Memory B cell (primary cell): Measurements from ENCODE around the gene CDC26.

Source experiments
- ATAC-seq: fragments of 150-1000 bp; cut with Tn5 transposase; 2 replicates; pipeline ENCODE4 v1.10.0; 2021; ENCODE audit warnings: low read depth, mild to moderate bottlenecking, moderate library complexity
- DNase-seq, 2 donors: peaks; one replicate each; pipeline ENCODE4 v3.0.0; 2022; ENCODE audit warnings: low spot score in 2 of 2
- H3K27ac Mint-ChIP-seq: one replicate; pipeline ENCODE4 v1.8.0; 2022; ENCODE audit warnings: mild to moderate bottlenecking, moderate library complexity, mixed read lengths
- H3K27me3 Mint-ChIP-seq: one replicate; pipeline ENCODE4 v1.8.0; 2022; ENCODE audit warnings: mixed read lengths
- H3K36me3 Mint-ChIP-seq: one replicate; pipeline ENCODE4 v1.8.0; 2022; ENCODE audit warnings: mild to moderate bottlenecking, mixed read lengths
- H3K4me1 Mint-ChIP-seq: one replicate; pipeline ENCODE4 v1.8.0; 2022; ENCODE audit warnings: mixed read lengths
- H3K4me3 Mint-ChIP-seq: one replicate; pipeline ENCODE4 v1.8.0; 2022; ENCODE audit warnings: mild to moderate bottlenecking, moderate library complexity, mixed read lengths
- H3K9me3 Mint-ChIP-seq: one replicate; pipeline ENCODE4 v1.8.0; 2022; ENCODE audit warnings: mixed read lengths

The CDC26 gene

GRCh38 chr9:113275157-113276131 is at the start of gene CDC26, which contains the start of gene PRPF4:
Gene CDC26 (minus strand): TSS chr9:113275572. CDS start chr9:113272507, 3,065 bp downstream.
Gene PRPF4 (plus strand): TSS chr9:113275658. CDS start chr9:113275744, 86 bp downstream.
- DNase-seq: peak; percentile 86 to 89
- H3K9me3 Mint-ChIP-seq: no peaks in the 10 kb centered on the region
- peak; percentile 97 for ATAC-seq

GRCh38 chr9:113322671-113323070 is 47.3 kb upstream of the CDC26 start:
- Mint-ChIP-seq H3K4me1 (no peaks in the 10 kb centered on the region), H3K27me3 (peaks cover 2% of the 10 kb centered on the region), H3K27ac (no peak overlapping the region), H3K4me3 (no peak overlapping the region), H3K36me3 (no peaks in the 10 kb centered on the region), H3K9me3 (no peaks in the 10 kb centered on the region)
- ATAC-seq: no peak
- no peak for DNase-seq

More at GRCh38 chr9:113275157-113276131, at the start of gene CDC26, which contains the start of gene PRPF4:
- H3K4me3 Mint-ChIP-seq: no peak within 1 kb of the TSS
- H3K27me3 Mint-ChIP-seq: no peaks in the 10 kb centered on the region
- no peak within 1 kb of the TSS for H3K27ac Mint-ChIP-seq
- H3K4me1 Mint-ChIP-seq: peaks cover 13% of the 10 kb centered on the region
- peaks cover 23% of the 10 kb centered on the region for H3K36me3 Mint-ChIP-seq

GRCh38 chr9:113320051-113320450 is 44.7 kb upstream of the CDC26 start:
- H3K27ac Mint-ChIP-seq: no peak overlapping the region
- no peaks in the 10 kb centered on the region for H3K36me3 Mint-ChIP-seq
- ATAC-seq (no peak), DNase-seq (no peak)
- H3K27me3 Mint-ChIP-seq: peaks cover 3% of the 10 kb centered on the region
- H3K4me1 Mint-ChIP-seq: no peaks in the 10 kb centered on the region
- H3K4me3 Mint-ChIP-seq: no peak overlapping the region
- no peaks in the 10 kb centered on the region for H3K9me3 Mint-ChIP-seq

GRCh38 chr9:113319054-113319453 is 43.7 kb upstream of the CDC26 start:
- Mint-ChIP-seq H3K27me3 (peaks cover 4% of the 10 kb centered on the region), H3K36me3 (no peaks in the 10 kb centered on the region), H3K27ac (peak overlapping the region; percentile 26), H3K4me3 (no peak overlapping the region), H3K4me1 (no peaks in the 10 kb centered on the region), H3K9me3 (no peaks in the 10 kb centered on the region)
- no peak for ATAC-seq
- DNase-seq: no peak

- H3K36me3 Mint-ChIP-seq: no peaks in the 10 kb centered on the region
- no peak overlapping the region for H3K27ac Mint-ChIP-seq
- H3K4me1 Mint-ChIP-seq: no peaks in the 10 kb centered on the region
- DNase-seq: no peak
- H3K4me3 Mint-ChIP-seq: no peak overlapping the region
- ATAC-seq: no peak
- peaks cover 4% of the 10 kb centered on the region for H3K27me3 Mint-ChIP-seq
- no peaks in the 10 kb centered on the region for H3K9me3 Mint-ChIP-seq
Observed at GRCh38 chr9:113317777-113318176, 42.4 kb upstream of the CDC26 start.

- no peak for ATAC-seq
- no peaks in the 10 kb centered on the region for H3K9me3 Mint-ChIP-seq
- no peak overlapping the region for H3K27ac Mint-ChIP-seq
Observed at GRCh38 chr9:113316030-113316429, 40.7 kb upstream of the CDC26 start.

GRCh38 chr9:113315231-113315630 is 39.9 kb upstream of the CDC26 start:
- H3K27me3 Mint-ChIP-seq: peaks cover 4% of the 10 kb centered on the region
- no peaks in the 10 kb centered on the region for H3K36me3 Mint-ChIP-seq
- H3K4me1 Mint-ChIP-seq: no peaks in the 10 kb centered on the region
- ATAC-seq (no peak), DNase-seq (no peak)
- no peak overlapping the region for H3K4me3 Mint-ChIP-seq
- no peak overlapping the region for H3K27ac Mint-ChIP-seq
- no peaks in the 10 kb centered on the region for H3K9me3 Mint-ChIP-seq

More at GRCh38 chr9:113316030-113316429, 40.7 kb upstream of the CDC26 start:
- Mint-ChIP-seq H3K4me1 (no peaks in the 10 kb centered on the region), H3K36me3 (no peaks in the 10 kb centered on the region), H3K27me3 (peaks cover 4% of the 10 kb centered on the region), H3K4me3 (no peak overlapping the region)
- no peak for DNase-seq

- DNase-seq (no peak), ATAC-seq (no peak)
- no peak overlapping the region for H3K27ac Mint-ChIP-seq
- no peaks in the 10 kb centered on the region for H3K4me1 Mint-ChIP-seq
- peaks cover 2% of the 10 kb centered on the region for H3K27me3 Mint-ChIP-seq
- H3K4me3 Mint-ChIP-seq: no peak overlapping the region
- no peaks in the 10 kb centered on the region for H3K9me3 Mint-ChIP-seq
- H3K36me3 Mint-ChIP-seq: no peaks in the 10 kb centered on the region
Observed at GRCh38 chr9:113313261-113313660, 37.9 kb upstream of the CDC26 start.

GRCh38 chr9:113311961-113312360 is 36.6 kb upstream of the CDC26 start:
- Mint-ChIP-seq H3K4me1 (no peaks in the 10 kb centered on the region), H3K4me3 (no peak overlapping the region), H3K9me3 (no peaks in the 10 kb centered on the region), H3K27ac (no peak overlapping the region), H3K36me3 (no peaks in the 10 kb centered on the region), H3K27me3 (peaks cover 3% of the 10 kb centered on the region)
- DNase-seq (no peak), ATAC-seq (no peak)

- no peaks in the 10 kb centered on the region for H3K36me3 Mint-ChIP-seq
- DNase-seq (no peak), ATAC-seq (no peak)
- peaks cover 4% of the 10 kb centered on the region for H3K27me3 Mint-ChIP-seq
- no peak overlapping the region for H3K27ac Mint-ChIP-seq
- no peaks in the 10 kb centered on the region for H3K9me3 Mint-ChIP-seq
- no peaks in the 10 kb centered on the region for H3K4me1 Mint-ChIP-seq
- H3K4me3 Mint-ChIP-seq: no peak overlapping the region
Observed at GRCh38 chr9:113310538-113310937, 35.2 kb upstream of the CDC26 start.

GRCh38 chr9:113309204-113309813 is 33.9 kb upstream of the CDC26 start:
- no peak overlapping the region for H3K27ac Mint-ChIP-seq
- no peaks in the 10 kb centered on the region for H3K36me3 Mint-ChIP-seq
- peaks cover 7% of the 10 kb centered on the region for H3K27me3 Mint-ChIP-seq
- no peak overlapping the region for H3K4me3 Mint-ChIP-seq
- H3K9me3 Mint-ChIP-seq: no peaks in the 10 kb centered on the region
- DNase-seq: peak in 1 of 2 donors; percentile 5
- H3K4me1 Mint-ChIP-seq: no peaks in the 10 kb centered on the region
- peak; percentile 53 for ATAC-seq

- ATAC-seq (no peak), DNase-seq (no peak)
- H3K36me3 Mint-ChIP-seq: no peaks in the 10 kb centered on the region
- H3K27me3 Mint-ChIP-seq: peaks cover 10% of the 10 kb centered on the region
- peaks cover 4% of the 10 kb centered on the region for H3K4me1 Mint-ChIP-seq
- H3K27ac Mint-ChIP-seq: no peak overlapping the region
- H3K9me3 Mint-ChIP-seq: no peaks in the 10 kb centered on the region
- no peak overlapping the region for H3K4me3 Mint-ChIP-seq
Observed at GRCh38 chr9:113307396-113307975, 32.1 kb upstream of the CDC26 start.

- peaks cover 4% of the 10 kb centered on the region for H3K4me1 Mint-ChIP-seq
- peaks cover 12% of the 10 kb centered on the region for H3K27me3 Mint-ChIP-seq
- no peak overlapping the region for H3K27ac Mint-ChIP-seq
- ATAC-seq (no peak), DNase-seq (no peak)
- H3K9me3 Mint-ChIP-seq: no peaks in the 10 kb centered on the region
- H3K36me3 Mint-ChIP-seq: no peaks in the 10 kb centered on the region
- H3K4me3 Mint-ChIP-seq: no peak overlapping the region
Observed at GRCh38 chr9:113306566-113306965, 31.2 kb upstream of the CDC26 start.

- Mint-ChIP-seq H3K4me3 (no peak within 1 kb of the TSS), H3K27ac (no peak within 1 kb of the TSS), H3K4me1 (peaks cover 4% of the 10 kb centered on the region)
Observed at GRCh38 chr9:113302792-113303418, 27.5 kb upstream of the CDC26 start, which contains the start of gene RNF183. Gene RNF183 (minus strand): TSS chr9:113303376. CDS start chr9:113298184, 5,192 bp downstream.

More at GRCh38 chr9:113302792-113303418, 27.5 kb upstream of the CDC26 start, which contains the start of gene RNF183:
- ATAC-seq (no peak), DNase-seq (no peak)
- Mint-ChIP-seq H3K9me3 (no peaks in the 10 kb centered on the region), H3K27me3 (peaks cover 16% of the 10 kb centered on the region), H3K36me3 (no peaks in the 10 kb centered on the region)
